A549 (cell line): ENCODE measurements around the gene CTPS2. TPM values are rescaled to one million over a fixed set of nuclear protein-coding genes. Genes with fewer than 3 reads are reported as not detected.
"Not testable (repeated sequence)": the region's sequence is repeated elsewhere in the genome, so short reads cannot be mapped to it uniquely, and the experiment has no call there.

Experiments used
- ATAC-seq, 2 experiments: fragments of 200-7000 bp in 1 of 2; fragments of >200 bp in 1 of 2; cut with Nextera tagmentation in 1 of 2; cut with Tn5 transposase in 1 of 2; 3 replicates each; pipeline versions ENCODE4 v1.8.0 to v1.9.1; 2018 to 2020; ENCODE audit warnings: mild to moderate bottlenecking in 1 of 2, moderate library complexity in 1 of 2
- CTCF ChIA-PET: fragments of 300-600 bp; sonication (Branson Sonifier 250); formaldehyde crosslinking; extraction: SDS; loops from one replicate; lab custom pipeline; 2021; ENCODE audit warnings: antibody characterized with exemption, inconsistent platforms; lab: Yijun Ruan, JAX
- POLR2A ChIA-PET: fragments of 350-600 bp; formaldehyde crosslinking; extraction: SDS; loops from one replicate; lab custom pipeline; 2021; ENCODE audit warnings: antibody characterized with exemption, inconsistent platforms; lab: Yijun Ruan, JAX
- DNase-seq, 2 experiments: peaks; one replicate each; pipeline versions ENCODE4 v3.0.0 to v3.0.0-alpha.2; 2011 to 2016; ENCODE audit warnings: low read depth in 1 of 2, low spot score in 1 of 2
- FAIRE-seq: peaks from 2 replicates; lab custom pipeline; 2011; peaks lifted over from hg19 to GRCh38; lab: Jason Lieb, UNC
- H3K27ac ChIP-seq, 2 experiments: fragments of >200 bp; sonication (Bioruptor Twin); formaldehyde crosslinking; 3 replicates each; pipeline ENCODE4 v1.5.1; 2016 to 2017
- H3K4me1 ChIP-seq: fragments of >200 bp; sonication (Bioruptor Twin); formaldehyde crosslinking; 3 replicates; pipeline ENCODE4 v1.6.1; 2016
- H3K4me2 ChIP-seq: fragments of >200 bp; sonication (Bioruptor Twin); formaldehyde crosslinking; 3 replicates; pipeline ENCODE4 v1.6.1; 2016
- H3K4me3 ChIP-seq: fragments of >200 bp; sonication (Bioruptor Twin); formaldehyde crosslinking; 3 replicates; pipeline ENCODE4 v1.5.1; 2016
- H3K9me3 ChIP-seq: fragments of >200 bp; sonication (Bioruptor Twin); formaldehyde crosslinking; 3 replicates; pipeline ENCODE4 v1.6.1; 2016
- BCL3 ChIP-seq: fragments of >200 bp; sonication (Bioruptor Twin); formaldehyde crosslinking; IDR thresholded peaks from 3 replicates; pipeline ENCODE4 v1.6.1; 2016
- BHLHE40 ChIP-seq: IDR thresholded peaks from 2 replicates; pipeline ENCODE4 v1.6.1; 2012; ENCODE audit warnings: low read depth, low read length, inconsistent platforms
- EHF ChIP-seq: fragments of 250-450 bp; sonication (Bioruptor Pico); IDR thresholded peaks from 2 replicates; pipeline ENCODE4 v1.5.0; 2020; ENCODE audit warnings: mild to moderate bottlenecking
- EP300 ChIP-seq, 2 experiments: fragments of >200 bp; sonication (Bioruptor Twin); formaldehyde crosslinking; IDR thresholded peaks; 2 replicates in 1 of 2; 3 replicates in 1 of 2; pipeline ENCODE4 v1.6.1; 2016 to 2017
- FOSL2 ChIP-seq, 2 experiments: fragments of 450-650 bp in 1 of 2; fragments of >200 bp in 1 of 2; sonication (Bioruptor Twin) in 1 of 2; formaldehyde crosslinking; IDR thresholded peaks; 2 replicates each; pipeline versions ENCODE4 v1.5.0 to v1.6.1; 2016 to 2020; ENCODE audit warnings: mild to moderate bottlenecking in 1 of 2, moderate library complexity in 1 of 2
- FOXS1 ChIP-seq: fragments of 250-450 bp; sonication (Bioruptor Pico); IDR thresholded peaks from 2 replicates; pipeline ENCODE4 v1.5.0; 2020; ENCODE audit warnings: mild to moderate bottlenecking, moderate library complexity
- HES2 ChIP-seq: fragments of >200 bp; sonication (Bioruptor Twin); formaldehyde crosslinking; IDR thresholded peaks from 2 replicates; pipeline ENCODE4 v1.6.1; 2016
- HMGXB4 ChIP-seq: fragments of 250-450 bp; sonication (Bioruptor Pico); IDR thresholded peaks from 2 replicates; pipeline ENCODE4 v1.5.0; 2021; ENCODE audit warnings: mild to moderate bottlenecking, moderate library complexity, borderline replicate concordance
- HOXB5 ChIP-seq: fragments of 250-450 bp; sonication (Bioruptor Pico); IDR thresholded peaks from 2 replicates; pipeline ENCODE4 v1.5.0; 2020; ENCODE audit warnings: mild to moderate bottlenecking, moderate library complexity
- JUN ChIP-seq, 2 experiments: fragments of >200 bp; sonication (Bioruptor Twin); formaldehyde crosslinking; IDR thresholded peaks; 2 replicates in 1 of 2; 3 replicates in 1 of 2; pipeline ENCODE4 v1.6.1; 2016 to 2017
- JUNB ChIP-seq: fragments of >200 bp; sonication (Bioruptor Twin); formaldehyde crosslinking; IDR thresholded peaks from 2 replicates; pipeline ENCODE4 v1.6.1; 2016
- MAX ChIP-seq: IDR thresholded peaks from 2 replicates; pipeline ENCODE4 v1.6.1; 2012
- MYC ChIP-seq: IDR thresholded peaks from 2 replicates; pipeline ENCODE4 v1.6.1; 2012; ENCODE audit warnings: mild to moderate bottlenecking, inconsistent platforms, low read length, improper control_type of control experiment, borderline replicate concordance
- NPAS2 ChIP-seq: fragments of 250-450 bp; sonication (Bioruptor Pico); IDR thresholded peaks from 2 replicates; pipeline ENCODE4 v1.8.0; 2022; ENCODE audit warnings: mild to moderate bottlenecking, moderate library complexity, borderline replicate concordance
- PHF8 ChIP-seq: fragments of 200-600 bp; sonication (generic); IDR thresholded peaks from 2 replicates; pipeline ENCODE4 v1.6.1; 2016; ENCODE audit warnings: low read depth, mild to moderate bottlenecking, antibody characterized with exemption, moderate library complexity, borderline replicate concordance
- POLR2A ChIP-seq: IDR thresholded peaks from 2 replicates; pipeline ENCODE4 v1.6.1; 2012; ENCODE audit warnings: mild to moderate bottlenecking, low read length
- RNF2 ChIP-seq: fragments of 200-600 bp; sonication (generic); IDR thresholded peaks from 2 replicates; pipeline ENCODE4 v1.6.1; 2016; ENCODE audit warnings: low read depth, mild to moderate bottlenecking, antibody characterized with exemption, moderate library complexity, borderline replicate concordance
- SREBF2 ChIP-seq: fragments of 450-650 bp; IDR thresholded peaks from 2 replicates; pipeline ENCODE4 v1.6.1; 2014; ENCODE audit warnings: mild to moderate bottlenecking, moderate library complexity
- USF2 ChIP-seq: fragments of 450-650 bp; IDR thresholded peaks from 2 replicates; pipeline ENCODE4 v1.6.1; 2014; ENCODE audit warnings: antibody characterized with exemption
- ZFP36 ChIP-seq: fragments of 450-650 bp; IDR thresholded peaks from 2 replicates; pipeline ENCODE4 v1.6.1; 2014; ENCODE audit warnings: borderline replicate concordance; ENCODE audit not compliant: partially characterized antibody
- whole genome bisulfite sequencing: methylation state at CpG from one replicate; pipeline ENCODE4 v1.1.6; 2017; ENCODE audit errors: missing lambda C conversion rate; 5-methylcytosine and 5-hydroxymethylcytosine counted together
- polyA minus RNA-seq: library from RNA; depleted of rRNA, polyadenylated mRNA; stranded (reverse); fragments of >200 nt; gene quantifications from 2 replicates; pipeline ENCODE4 v1.2.3, GENCODE V29; 2011; rRNA and poly(A)+ RNA removed
- polyA plus RNA-seq, 4 experiments: library from polyadenylated mRNA; depleted of rRNA in 3 of 4; stranded (reverse); fragments of >200 nt; fragmentation: RNase III in 1 of 4; extraction: RNeasy Plus Mini Kit Qiagen cat#74134 plus additional on column Dnase treatment in 1 of 4; gene quantifications; 2 replicates in 3 of 4; 3 replicates in 1 of 4; pipeline ENCODE4 v1.2.3, GENCODE V29; 2011 to 2017
- TF ChIP-seq, protein P1 (sequence below): fragments of 250-450 bp; sonication (Bioruptor Pico); IDR thresholded peaks from 2 replicates; pipeline ENCODE4 v1.5.0; 2020; ENCODE audit warnings: low read depth, mild to moderate bottlenecking, moderate library complexity

Gene CTPS2, protein sequence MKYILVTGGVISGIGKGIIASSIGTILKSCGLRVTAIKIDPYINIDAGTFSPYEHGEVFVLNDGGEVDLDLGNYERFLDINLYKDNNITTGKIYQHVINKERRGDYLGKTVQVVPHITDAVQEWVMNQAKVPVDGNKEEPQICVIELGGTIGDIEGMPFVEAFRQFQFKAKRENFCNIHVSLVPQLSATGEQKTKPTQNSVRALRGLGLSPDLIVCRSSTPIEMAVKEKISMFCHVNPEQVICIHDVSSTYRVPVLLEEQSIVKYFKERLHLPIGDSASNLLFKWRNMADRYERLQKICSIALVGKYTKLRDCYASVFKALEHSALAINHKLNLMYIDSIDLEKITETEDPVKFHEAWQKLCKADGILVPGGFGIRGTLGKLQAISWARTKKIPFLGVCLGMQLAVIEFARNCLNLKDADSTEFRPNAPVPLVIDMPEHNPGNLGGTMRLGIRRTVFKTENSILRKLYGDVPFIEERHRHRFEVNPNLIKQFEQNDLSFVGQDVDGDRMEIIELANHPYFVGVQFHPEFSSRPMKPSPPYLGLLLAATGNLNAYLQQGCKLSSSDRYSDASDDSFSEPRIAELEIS
- polyA plus RNA-seq (2011; rRNA removed), result 16.8 and 18.5 TPM in 2 replicates
- polyA plus RNA-seq (2012; cell fraction: cytosol; rRNA removed), result 3.5 and 3.8 TPM in 2 replicates
- polyA plus RNA-seq (2012; cell fraction: nucleus; rRNA removed), result 4.4 and 7.5 TPM in 2 replicates
- polyA plus RNA-seq (2017; fragmentation: RNase III; extraction: RNeasy Plus Mini Kit Qiagen cat#74134 plus additional on column Dnase treatment), result 10.8 to 11.5 TPM (median 11.1 TPM) in 3 replicates
- polyA minus RNA-seq, result 13.9 TPM in 2 replicates

GRCh38 chrX:16712548-16713155 lies at the start of gene CTPS2:
CTPS2 (minus strand) TSS chrX:16712669; CDS start chrX:16702902, 9,767 bp downstream.
- peak; percentile 67 for FAIRE-seq
- peak within 1 kb of the TSS; percentile 98 for H3K4me3 ChIP-seq
- no peaks in the 10 kb centered on the region for H3K9me3 ChIP-seq
- DNase-seq, result peak; percentile 69 to 79
- H3K27ac ChIP-seq, result peak within 1 kb of the TSS; percentile 97
- H3K4me2 ChIP-seq, result peak within 1 kb of the TSS; percentile 94
- peak; percentile 96 to 98 for ATAC-seq
- H3K4me1 ChIP-seq, result no peaks in the 10 kb centered on the region
- POLR2A ChIA-PET, result interaction anchor here (0.5 to 2.2 kb wide), 5 partner anchors 9 to 1038 kb away, joined by 3 to 11 read pairs (median 3); no protein-coding TSS in a partner anchor
- TF ChIP-seq MYC, result no peak
- TF ChIP-seq BCL3, result peak; percentile 68; the same call in 2 of the 3 replicates
- peak; percentile 45; the same call in 1 of the 2 replicates for TF ChIP-seq MAX
- no peak for TF ChIP-seq SREBF2
- TF ChIP-seq POLR2A, result peak; percentile 67
- TF ChIP-seq FOXS1 (CRISPR knock-in tag), result no peak
- TF ChIP-seq JUN (IDR thresholded peaks at IDR 0.05), result peak in 1 of 2 experiments; percentile 26; a peak in 1 of 5 replicates
- TF ChIP-seq, all 56 proteins: peak for 4
- CTCF ChIA-PET, result interaction anchor here (0.7 to 1.0 kb wide), 3 partner anchors 10 to 22 kb away, joined by 3 to 4 read pairs (median 3); no protein-coding TSS in a partner anchor
- WGBS, result 6% methylated on average over 9 of the region's 30 CpGs

DNA sequence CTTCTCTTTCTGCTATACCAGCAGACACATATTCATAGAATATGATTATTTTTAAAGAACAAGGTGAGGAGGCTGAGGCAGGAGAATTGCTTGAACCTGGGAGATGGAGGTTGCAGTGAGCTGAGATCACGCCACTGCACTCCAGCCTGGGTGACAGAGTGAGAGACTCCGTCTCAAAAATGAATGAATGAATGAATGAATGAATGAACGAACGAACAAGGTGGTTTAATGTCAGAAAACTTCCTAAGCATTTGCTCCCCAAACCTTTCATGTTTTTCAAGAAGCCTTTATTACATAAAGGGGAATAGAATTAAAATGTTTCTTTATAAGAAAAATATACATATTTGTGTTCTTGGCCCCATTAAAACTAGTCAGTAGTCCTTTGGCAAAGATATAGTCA lies 49.0 kb upstream of the CTPS2 start:
- H3K9me3 ChIP-seq, POLR2A ChIA-PET, CTCF ChIA-PET, H3K4me2 ChIP-seq, DNase-seq, FAIRE-seq, H3K4me3 ChIP-seq, H3K27ac ChIP-seq, H3K4me1 ChIP-seq, ATAC-seq: not testable (repeated sequence)
- WGBS, result 85% methylated on average over 4 of the region's 4 CpGs

- ATAC-seq (no peak), DNase-seq (no peak), FAIRE-seq (no peak)
- Histone ChIP-seq H3K9me3 (no peaks in the 10 kb centered on the region), H3K4me1 (no peaks in the 10 kb centered on the region), H3K27ac (no peak overlapping the region), H3K4me3 (no peak overlapping the region), H3K4me2 (no peak overlapping the region)
- no peak for TF ChIP-seq BHLHE40
- TF ChIP-seq JUNB, result no peak
- TF ChIP-seq HOXB5 (CRISPR knock-in tag), result no peak
- TF ChIP-seq, protein P1, sequence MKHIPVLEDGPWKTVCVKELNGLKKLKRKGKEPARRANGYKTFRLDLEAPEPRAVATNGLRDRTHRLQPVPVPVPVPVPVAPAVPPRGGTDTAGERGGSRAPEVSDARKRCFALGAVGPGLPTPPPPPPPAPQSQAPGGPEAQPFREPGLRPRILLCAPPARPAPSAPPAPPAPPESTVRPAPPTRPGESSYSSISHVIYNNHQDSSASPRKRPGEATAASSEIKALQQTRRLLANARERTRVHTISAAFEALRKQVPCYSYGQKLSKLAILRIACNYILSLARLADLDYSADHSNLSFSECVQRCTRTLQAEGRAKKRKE (CRISPR knock-in tag), result no peak
- TF ChIP-seq BCL3, result no peak
- no peak for TF ChIP-seq EHF (CRISPR knock-in tag)
- no peak for TF ChIP-seq FOSL2 (IDR thresholded peaks at IDR 0.05)
- no peak for TF ChIP-seq FOSL2 (CRISPR knock-in tag; IDR thresholded peaks at IDR 0.05)
- TF ChIP-seq HMGXB4, result no peak
- TF ChIP-seq ZFP36, result no peak
- TF ChIP-seq RNF2, result no peak
- TF ChIP-seq HES2, result no peak
- TF ChIP-seq SREBF2, result no peak
- no peak for TF ChIP-seq EP300 (IDR thresholded peaks at IDR 0.05)
- no peak for TF ChIP-seq PHF8
- no peak for TF ChIP-seq NPAS2
- TF ChIP-seq USF2, result no peak
- 92% methylated on average over 4 of the region's 4 CpGs for whole genome bisulfite sequencing
- CTCF ChIA-PET, result interaction anchor here (0.9 kb wide), 1 partner anchor 12 kb away, joined by 3 read pairs; no protein-coding TSS in a partner anchor
- POLR2A ChIA-PET, result interaction anchor here (1.8 kb wide), 1 partner anchor 38 kb away, joined by 6 read pairs; the partner anchor contains the start of gene SYAP1
Observed at GRCh38 chrX:16756724-16757123, 44.3 kb upstream of the CTPS2 start.
